ENCODE results near the gene GSTCD. TPM values are rescaled to one million over a fixed set of nuclear protein-coding genes. Genes with fewer than 3 reads are reported as not detected.
"Not testable (repeated sequence)": the region's sequence is repeated elsewhere in the genome, so short reads cannot be mapped to it uniquely, and the experiment has no call there.

The GSTCD gene
- total and polyA plus RNA-seq, 2 donors (not counting 1 experiment from before 2014, with no cell fraction given), result 8.5 to 10.9 TPM

DNA sequence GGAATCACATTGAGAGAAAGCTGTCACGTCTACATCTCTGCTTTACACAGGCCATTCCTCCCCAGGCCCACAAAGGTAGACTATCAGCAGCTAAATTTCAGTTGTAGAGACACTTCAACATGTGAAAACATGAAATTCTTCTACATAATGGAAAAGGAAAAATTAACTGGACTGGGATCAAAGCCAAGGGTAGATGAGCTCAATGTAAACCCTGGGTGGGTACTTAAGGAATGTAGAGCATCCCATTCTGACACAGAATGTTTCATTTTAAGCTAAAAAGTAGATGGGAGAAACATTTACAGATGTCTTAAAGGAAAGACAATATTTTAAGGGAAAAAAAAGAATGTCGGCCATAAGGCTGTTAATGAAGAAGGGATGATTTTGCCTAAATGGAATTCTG is 135.4 kb downstream of the GSTCD start:
- no peak overlapping the region for H3K4me3 ChIP-seq (replicated peaks in 1 of 4; ENCODE audit: control extremely low read depth in 1 of 4, insufficient read depth in 1 of 4, low read depth in 3 of 4, low read length in 4 of 4)
- no peaks in the 10 kb centered on the region for H4K20me1 ChIP-seq (ENCODE audit: control insufficient read depth, extremely low read depth, insufficient read depth, low read length)
- no peaks in the 10 kb centered on the region for H3K79me2 ChIP-seq (ENCODE audit: control insufficient read depth, insufficient read depth, low read length)
- H2AFZ ChIP-seq (ENCODE audit: low read length), result no peak overlapping the region
- no peak for TF ChIP-seq EZH2 (IDR thresholded peaks at IDR 0.05; ENCODE audit: low read length, missing control alignments)
- TF ChIP-seq, protein P1, sequence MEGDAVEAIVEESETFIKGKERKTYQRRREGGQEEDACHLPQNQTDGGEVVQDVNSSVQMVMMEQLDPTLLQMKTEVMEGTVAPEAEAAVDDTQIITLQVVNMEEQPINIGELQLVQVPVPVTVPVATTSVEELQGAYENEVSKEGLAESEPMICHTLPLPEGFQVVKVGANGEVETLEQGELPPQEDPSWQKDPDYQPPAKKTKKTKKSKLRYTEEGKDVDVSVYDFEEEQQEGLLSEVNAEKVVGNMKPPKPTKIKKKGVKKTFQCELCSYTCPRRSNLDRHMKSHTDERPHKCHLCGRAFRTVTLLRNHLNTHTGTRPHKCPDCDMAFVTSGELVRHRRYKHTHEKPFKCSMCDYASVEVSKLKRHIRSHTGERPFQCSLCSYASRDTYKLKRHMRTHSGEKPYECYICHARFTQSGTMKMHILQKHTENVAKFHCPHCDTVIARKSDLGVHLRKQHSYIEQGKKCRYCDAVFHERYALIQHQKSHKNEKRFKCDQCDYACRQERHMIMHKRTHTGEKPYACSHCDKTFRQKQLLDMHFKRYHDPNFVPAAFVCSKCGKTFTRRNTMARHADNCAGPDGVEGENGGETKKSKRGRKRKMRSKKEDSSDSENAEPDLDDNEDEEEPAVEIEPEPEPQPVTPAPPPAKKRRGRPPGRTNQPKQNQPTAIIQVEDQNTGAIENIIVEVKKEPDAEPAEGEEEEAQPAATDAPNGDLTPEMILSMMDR (conservative IDR thresholded peaks at IDR 0.05 in 1 of 2, IDR thresholded peaks at IDR 0.05 in 1 of 2; ENCODE audit: low read depth in 1 of 2, low read length in 2 of 2), result no peak
- H3K9ac ChIP-seq (ENCODE audit: insufficient read depth, low read length), result no peak overlapping the region
- H3K27me3 ChIP-seq (ENCODE audit: control insufficient read depth, insufficient read depth, low read length), result no peaks in the 10 kb centered on the region
- H3K36me3 ChIP-seq (ENCODE audit: control insufficient read depth, insufficient read depth, low read length), result no peaks in the 10 kb centered on the region
- no peak for DNase-seq (ENCODE audit: low read depth in 2 of 2)
- no peak overlapping the region for H3K27ac ChIP-seq (ENCODE audit: insufficient read depth, low read length)
- H3K4me2 ChIP-seq (ENCODE audit: extremely low read depth, insufficient read depth, low read length), result no peak overlapping the region
- H3K4me1 ChIP-seq (ENCODE audit: control insufficient read depth, extremely low read depth, insufficient read depth, low read length), result no peaks in the 10 kb centered on the region
- H3K9me3 ChIP-seq (ENCODE audit: control insufficient read depth, insufficient read depth, low read depth, low read length), result no peaks in the 10 kb centered on the region

DNA sequence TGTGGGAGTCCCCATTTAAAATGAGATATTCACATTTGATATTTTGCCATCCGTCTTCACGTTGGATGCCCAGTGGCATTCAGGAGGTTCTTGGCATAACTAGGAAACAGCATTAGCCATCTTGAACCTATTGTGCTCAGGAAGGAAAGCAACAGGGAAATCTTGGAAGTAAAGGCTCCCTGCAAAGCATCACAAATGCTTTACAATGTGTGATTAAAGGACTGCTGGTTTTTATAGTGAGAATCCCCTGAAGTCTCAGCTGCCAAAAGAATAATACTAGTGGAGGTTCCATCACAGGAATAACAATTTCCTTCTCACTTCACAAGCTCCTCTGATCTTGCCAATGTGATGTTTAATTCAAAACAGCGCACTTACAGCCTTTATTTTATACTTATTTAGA is 137.0 kb downstream of the GSTCD start:
- no peaks in the 10 kb centered on the region for H3K4me1 ChIP-seq (ENCODE audit: control insufficient read depth, extremely low read depth, insufficient read depth, low read length)
- H3K4me2 ChIP-seq (ENCODE audit: extremely low read depth, insufficient read depth, low read length), result no peak overlapping the region
- TF ChIP-seq EZH2 (IDR thresholded peaks at IDR 0.05; ENCODE audit: low read length, missing control alignments), result no peak
- TF ChIP-seq, protein P1 (conservative IDR thresholded peaks at IDR 0.05 in 1 of 2, IDR thresholded peaks at IDR 0.05 in 1 of 2; ENCODE audit: low read depth in 1 of 2, low read length in 2 of 2), result no peak
- no peaks in the 10 kb centered on the region for H4K20me1 ChIP-seq (ENCODE audit: control insufficient read depth, extremely low read depth, insufficient read depth, low read length)
- no peaks in the 10 kb centered on the region for H3K36me3 ChIP-seq (ENCODE audit: control insufficient read depth, insufficient read depth, low read length)
- DNase-seq (ENCODE audit: low read depth in 2 of 2), result no peak
- H3K79me2 ChIP-seq (ENCODE audit: control insufficient read depth, insufficient read depth, low read length), result no peaks in the 10 kb centered on the region
- H3K4me3 ChIP-seq (replicated peaks in 1 of 4; ENCODE audit: control extremely low read depth in 1 of 4, insufficient read depth in 1 of 4, low read depth in 3 of 4, low read length in 4 of 4), result no peak overlapping the region
- peak overlapping the region; percentile 31 for H2AFZ ChIP-seq (ENCODE audit: low read length)
- no peaks in the 10 kb centered on the region for H3K9me3 ChIP-seq (ENCODE audit: control insufficient read depth, insufficient read depth, low read depth, low read length)
- H3K9ac ChIP-seq (ENCODE audit: insufficient read depth, low read length), result no peak overlapping the region
- no peak overlapping the region for H3K27ac ChIP-seq (ENCODE audit: insufficient read depth, low read length)
- H3K27me3 ChIP-seq (ENCODE audit: control insufficient read depth, insufficient read depth, low read length), result no peaks in the 10 kb centered on the region

DNA sequence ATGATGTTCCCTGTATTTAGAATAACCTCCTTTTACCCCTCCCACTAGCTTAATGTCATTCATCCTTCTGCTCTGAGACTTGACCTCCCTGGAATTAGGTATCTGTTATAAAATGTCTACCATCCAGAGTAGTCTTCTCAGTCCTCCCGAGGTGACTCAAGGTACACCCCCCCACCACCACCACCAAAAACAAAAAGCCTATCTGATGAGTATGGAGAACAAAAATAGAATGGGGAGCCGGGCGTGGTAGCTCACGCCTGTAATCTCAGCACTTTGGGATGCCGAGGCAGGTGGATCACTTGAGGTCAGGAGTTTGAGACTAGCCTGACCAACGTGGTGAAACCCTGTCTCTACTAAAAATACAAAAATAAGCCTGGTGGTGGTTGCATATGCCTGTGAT is 139.8 kb downstream of the GSTCD start:
- not testable (repeated sequence) for H3K9me3 ChIP-seq (ENCODE audit: control insufficient read depth, insufficient read depth, low read depth, low read length); H3K27me3 ChIP-seq (ENCODE audit: control insufficient read depth, insufficient read depth, low read length); H4K20me1 ChIP-seq (ENCODE audit: control insufficient read depth, extremely low read depth, insufficient read depth, low read length); H3K9ac ChIP-seq (ENCODE audit: insufficient read depth, low read length); DNase-seq (ENCODE audit: low read depth in 2 of 2); H3K4me1 ChIP-seq (ENCODE audit: control insufficient read depth, extremely low read depth, insufficient read depth, low read length); H3K79me2 ChIP-seq (ENCODE audit: control insufficient read depth, insufficient read depth, low read length); H2AFZ ChIP-seq (ENCODE audit: low read length); H3K27ac ChIP-seq (ENCODE audit: insufficient read depth, low read length); H3K4me2 ChIP-seq (ENCODE audit: extremely low read depth, insufficient read depth, low read length); H3K36me3 ChIP-seq (ENCODE audit: control insufficient read depth, insufficient read depth, low read length); H3K4me3 ChIP-seq (replicated peaks in 1 of 4; ENCODE audit: control extremely low read depth in 1 of 4, insufficient read depth in 1 of 4, low read depth in 3 of 4, low read length in 4 of 4)

All from fibroblast of lung (primary cell).